ENCODE data around the gene TFAP2D. TPM values are rescaled to one million over a fixed set of nuclear protein-coding genes. Genes with fewer than 3 reads are reported as not detected.

Gene TFAP2D
- polyA plus RNA-seq, result not detected

DNA sequence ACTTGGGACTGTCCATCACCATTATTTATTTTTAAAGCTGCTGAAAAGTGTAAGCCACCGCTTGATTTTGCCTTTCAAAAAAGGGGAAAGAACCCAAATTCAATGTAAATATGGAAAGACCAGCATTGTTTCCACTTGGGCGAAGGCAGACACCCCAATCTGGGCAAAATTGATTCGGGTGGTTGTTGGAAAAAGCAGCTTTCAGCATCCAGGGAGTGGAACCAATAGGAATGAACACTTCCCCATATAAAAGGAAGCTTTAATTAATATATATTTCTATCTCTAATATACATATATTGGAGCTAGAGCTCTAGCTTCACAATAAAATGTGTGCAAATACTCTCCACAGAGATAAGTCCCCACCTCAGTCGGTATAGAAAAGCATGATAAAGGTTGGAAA is at the start of gene TFAP2D:
Gene TFAP2D (plus strand): TSS at position 301 of the 400 bp plus-strand sequence. CDS start 530 bp downstream, outside the sequence.
- Histone ChIP-seq H3K4me3 (ENCODE audit: low read depth in 1 of 2, low read length in 2 of 2) (no peak within 1 kb of the TSS), H3K27ac (ENCODE audit: low read depth in 2 of 2, low read length in 1 of 2) (no peak within 1 kb of the TSS), H3K4me1 (ENCODE audit: control insufficient read depth in 2 of 2, insufficient read depth in 2 of 2, low read length in 1 of 2) (no peaks in the 10 kb centered on the region), H3K9me3 (ENCODE audit: control insufficient read depth in 2 of 2, insufficient read depth in 1 of 2, low read depth in 1 of 2, low read length in 1 of 2) (peaks cover 0 to 4% of the 10 kb centered on the region in 2 donors), H3K27me3 (ENCODE audit: control insufficient read depth in 1 of 2, insufficient read depth in 2 of 2, low read length in 2 of 2) (peaks cover 14 to 22% of the 10 kb centered on the region in 2 donors), H3K36me3 (ENCODE audit: control insufficient read depth in 2 of 2, insufficient read depth in 2 of 2, low read length in 1 of 2) (no peaks in the 10 kb centered on the region)
- 5 to 7% methylated on average over 4 of the region's 4 CpGs for WGBS, 2 donors

DNA sequence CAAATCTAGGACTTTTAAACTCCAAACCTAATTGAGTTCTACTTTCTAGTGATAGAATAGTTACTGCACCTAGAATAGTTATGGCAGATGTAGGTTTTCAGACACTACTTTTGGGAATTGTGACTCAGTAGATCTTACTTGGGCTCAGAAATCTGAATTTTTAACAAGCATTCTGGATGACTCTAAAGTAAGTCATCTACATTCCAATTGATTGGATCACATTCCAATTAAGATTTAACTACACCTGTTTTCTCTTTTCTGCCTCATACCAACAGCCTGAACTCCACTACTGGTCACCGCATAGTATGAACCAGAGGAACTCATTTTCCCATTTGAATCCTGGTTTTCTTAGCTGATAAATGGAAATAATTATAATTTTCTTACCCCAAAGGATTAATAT is 49.5 kb upstream of the TFAP2D start:
- H3K4me1 ChIP-seq (ENCODE audit: control insufficient read depth in 2 of 2, insufficient read depth in 2 of 2, low read length in 1 of 2), result no peaks in the 10 kb centered on the region

DNA sequence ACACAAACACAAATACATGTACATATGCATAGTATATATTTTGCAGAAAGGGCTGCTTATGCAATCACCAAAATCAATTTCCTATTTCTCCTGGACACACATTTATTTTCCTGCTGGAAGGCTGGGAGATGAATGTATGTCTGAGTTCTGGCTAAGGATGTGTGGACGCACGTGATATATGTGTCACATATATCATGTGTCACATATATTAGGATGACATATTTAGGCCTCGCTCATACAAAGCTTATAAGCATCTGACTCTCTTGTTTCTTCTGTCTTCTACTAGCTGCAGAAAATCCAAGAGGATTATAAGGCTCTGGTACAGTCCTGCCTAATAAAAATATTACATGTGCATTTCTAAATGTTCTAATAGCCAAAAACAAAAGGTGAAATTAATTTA is 47.2 kb upstream of the TFAP2D start:
- 82 to 83% methylated on average over 3 of the region's 3 CpGs for WGBS, 2 donors
- no peaks in the 10 kb centered on the region for H3K36me3 ChIP-seq (ENCODE audit: control insufficient read depth in 2 of 2, insufficient read depth in 2 of 2, low read length in 1 of 2)
- H3K27ac ChIP-seq (ENCODE audit: low read depth in 2 of 2, low read length in 1 of 2), result no peak overlapping the region
- no peaks in the 10 kb centered on the region for H3K4me1 ChIP-seq (ENCODE audit: control insufficient read depth in 2 of 2, insufficient read depth in 2 of 2, low read length in 1 of 2)
- H3K27me3 ChIP-seq (ENCODE audit: control insufficient read depth in 1 of 2, insufficient read depth in 2 of 2, low read length in 2 of 2), result no peaks in the 10 kb centered on the region
- no peaks in the 10 kb centered on the region for H3K9me3 ChIP-seq (ENCODE audit: control insufficient read depth in 2 of 2, insufficient read depth in 1 of 2, low read depth in 1 of 2, low read length in 1 of 2)
- no peak overlapping the region for H3K4me3 ChIP-seq (ENCODE audit: low read depth in 1 of 2, low read length in 2 of 2)

More for the DNA sequence above, 49.5 kb upstream of the TFAP2D start:
- Histone ChIP-seq H3K27ac (ENCODE audit: low read depth in 2 of 2, low read length in 1 of 2) (no peak overlapping the region), H3K27me3 (ENCODE audit: control insufficient read depth in 1 of 2, insufficient read depth in 2 of 2, low read length in 2 of 2) (no peaks in the 10 kb centered on the region), H3K9me3 (ENCODE audit: control insufficient read depth in 2 of 2, insufficient read depth in 1 of 2, low read depth in 1 of 2, low read length in 1 of 2) (no peaks in the 10 kb centered on the region), H3K36me3 (ENCODE audit: control insufficient read depth in 2 of 2, insufficient read depth in 2 of 2, low read length in 1 of 2) (no peaks in the 10 kb centered on the region), H3K4me3 (ENCODE audit: low read depth in 1 of 2, low read length in 2 of 2) (no peak overlapping the region)
- 92 to 93% methylated on average over 1 of the region's 1 CpG for WGBS, 2 donors

DNA sequence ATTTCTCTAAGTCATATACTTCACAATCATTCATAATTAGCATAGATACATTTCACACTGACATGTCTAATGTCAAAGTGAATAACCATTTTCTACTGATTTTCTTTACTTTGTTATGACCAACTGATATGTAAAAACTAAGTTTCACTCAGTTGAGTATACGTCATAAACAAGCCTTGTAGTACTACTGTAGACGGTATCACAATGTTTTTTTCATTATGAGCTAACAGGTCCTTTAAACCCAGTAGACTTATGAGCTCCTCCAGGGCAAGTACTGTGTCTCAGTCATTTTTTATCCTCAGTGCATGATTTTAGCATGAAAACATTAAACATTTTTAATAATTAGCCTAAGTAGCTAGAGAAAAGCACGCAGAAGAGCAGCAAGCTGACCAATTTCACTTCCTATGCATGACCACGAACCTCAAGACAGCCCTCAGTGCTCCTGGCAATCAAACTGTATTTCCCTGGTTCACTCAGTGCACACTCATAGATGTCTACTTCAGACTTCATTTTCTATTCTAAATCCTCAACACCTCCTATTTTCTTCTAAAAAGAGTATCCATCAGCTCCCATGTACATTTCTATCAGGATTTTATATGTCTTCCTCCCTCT is 32.0 kb upstream of the TFAP2D start:
- 67 to 74% methylated on average over 4 of the region's 4 CpGs for WGBS, 2 donors

DNA sequence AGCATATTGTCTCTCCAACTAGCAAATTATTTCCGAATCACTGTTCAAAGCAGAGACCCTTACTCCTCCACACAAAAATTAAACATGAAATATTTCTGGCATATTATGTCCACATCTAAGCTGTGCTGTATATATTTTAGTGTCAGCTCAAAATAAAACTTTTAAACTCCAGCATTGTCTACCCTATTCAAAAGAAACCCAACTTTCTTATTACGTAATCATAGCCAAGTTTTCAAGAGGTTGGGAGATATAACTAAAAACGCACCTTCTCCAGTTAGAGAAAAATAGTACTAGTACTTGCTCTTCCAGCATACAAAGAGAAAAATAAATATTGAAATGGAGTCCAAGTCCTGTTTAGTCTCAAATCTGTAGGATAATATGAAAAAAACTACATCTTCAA is 24.1 kb upstream of the TFAP2D start:
- H3K4me1 ChIP-seq (ENCODE audit: control insufficient read depth in 2 of 2, insufficient read depth in 2 of 2, low read length in 1 of 2), result no peaks in the 10 kb centered on the region
- no peaks in the 10 kb centered on the region for H3K27me3 ChIP-seq (ENCODE audit: control insufficient read depth in 1 of 2, insufficient read depth in 2 of 2, low read length in 2 of 2)
- H3K4me3 ChIP-seq (ENCODE audit: low read depth in 1 of 2, low read length in 2 of 2), result no peak overlapping the region
- no peak overlapping the region for H3K27ac ChIP-seq (ENCODE audit: low read depth in 2 of 2, low read length in 1 of 2)
- H3K9me3 ChIP-seq (ENCODE audit: control insufficient read depth in 2 of 2, insufficient read depth in 1 of 2, low read depth in 1 of 2, low read length in 1 of 2), result no peaks in the 10 kb centered on the region
- H3K36me3 ChIP-seq (ENCODE audit: control insufficient read depth in 2 of 2, insufficient read depth in 2 of 2, low read length in 1 of 2), result no peaks in the 10 kb centered on the region
- WGBS, 2 donors, result 84 to 93% methylated on average over 3 of the region's 3 CpGs

More for the DNA sequence above, 32.0 kb upstream of the TFAP2D start:
- Histone ChIP-seq H3K36me3 (ENCODE audit: control insufficient read depth in 2 of 2, insufficient read depth in 2 of 2, low read length in 1 of 2) (no peaks in the 10 kb centered on the region), H3K4me1 (ENCODE audit: control insufficient read depth in 2 of 2, insufficient read depth in 2 of 2, low read length in 1 of 2) (no peaks in the 10 kb centered on the region), H3K4me3 (ENCODE audit: low read depth in 1 of 2, low read length in 2 of 2) (no peak overlapping the region), H3K27me3 (ENCODE audit: control insufficient read depth in 1 of 2, insufficient read depth in 2 of 2, low read length in 2 of 2) (no peaks in the 10 kb centered on the region), H3K27ac (ENCODE audit: low read depth in 2 of 2, low read length in 1 of 2) (no peak overlapping the region), H3K9me3 (ENCODE audit: control insufficient read depth in 2 of 2, insufficient read depth in 1 of 2, low read depth in 1 of 2, low read length in 1 of 2) (no peaks in the 10 kb centered on the region)

DNA sequence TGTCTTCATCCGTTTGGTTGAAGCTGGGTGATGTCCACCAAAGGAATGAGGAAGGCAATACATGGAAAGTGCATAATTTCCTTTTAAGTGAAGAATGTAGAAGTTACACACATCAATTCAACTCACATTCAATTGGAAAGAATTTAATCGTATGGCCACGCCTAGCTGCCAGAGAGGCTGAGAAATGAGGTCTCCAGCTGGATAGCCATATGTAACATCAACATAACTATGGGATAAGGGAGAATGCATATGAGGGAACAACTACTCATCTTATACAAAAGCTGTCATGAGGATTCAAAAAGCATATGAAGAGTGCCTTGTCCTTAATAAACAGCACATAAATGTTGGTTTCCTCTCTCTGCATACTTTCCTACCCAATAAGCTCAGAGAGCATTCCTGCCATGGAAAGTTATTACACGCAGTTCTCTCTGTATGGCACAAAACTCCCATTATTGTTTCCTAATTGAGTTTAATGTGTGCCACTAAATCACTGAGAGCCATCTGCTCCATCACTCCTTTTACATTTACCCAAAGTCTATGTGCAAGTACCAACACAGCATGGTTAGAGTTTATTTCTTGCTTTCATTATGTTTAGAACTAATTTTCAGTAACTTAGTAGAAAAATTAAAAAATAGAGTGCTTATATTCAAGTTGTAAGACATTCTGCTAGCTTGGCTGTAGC is 21.4 kb upstream of the TFAP2D start:
- H3K27ac ChIP-seq (ENCODE audit: low read depth in 2 of 2, low read length in 1 of 2), result no peak overlapping the region
- no peaks in the 10 kb centered on the region for H3K9me3 ChIP-seq (ENCODE audit: control insufficient read depth in 2 of 2, insufficient read depth in 1 of 2, low read depth in 1 of 2, low read length in 1 of 2)
- H3K4me3 ChIP-seq (ENCODE audit: low read depth in 1 of 2, low read length in 2 of 2), result no peak overlapping the region
- 65 to 74% methylated on average over 4 of the region's 4 CpGs for WGBS, 2 donors
- H3K36me3 ChIP-seq (ENCODE audit: control insufficient read depth in 2 of 2, insufficient read depth in 2 of 2, low read length in 1 of 2), result no peaks in the 10 kb centered on the region
- H3K4me1 ChIP-seq (ENCODE audit: control insufficient read depth in 2 of 2, insufficient read depth in 2 of 2, low read length in 1 of 2), result no peaks in the 10 kb centered on the region
- H3K27me3 ChIP-seq (ENCODE audit: control insufficient read depth in 1 of 2, insufficient read depth in 2 of 2, low read length in 2 of 2), result no peaks in the 10 kb centered on the region

DNA sequence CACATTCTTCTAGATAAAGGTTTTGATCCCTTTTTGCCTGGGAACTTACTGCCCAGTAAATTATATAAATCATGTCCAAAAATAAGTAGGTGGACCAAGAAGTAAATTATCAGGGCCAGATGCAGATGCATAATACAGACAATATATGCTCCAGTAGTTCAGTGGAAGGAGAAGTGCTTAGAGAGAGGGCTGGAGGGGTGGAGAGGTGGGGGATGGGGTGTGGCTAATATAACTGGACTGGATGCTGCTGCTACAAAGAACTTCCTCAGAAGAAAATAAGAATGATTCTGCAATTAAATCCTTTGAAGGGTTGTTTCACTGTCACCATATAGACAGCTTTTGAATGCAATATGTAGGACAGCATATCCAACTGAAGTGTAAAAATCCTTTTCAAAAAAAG is 14.8 kb upstream of the TFAP2D start:
- Histone ChIP-seq H3K36me3 (ENCODE audit: control insufficient read depth in 2 of 2, insufficient read depth in 2 of 2, low read length in 1 of 2) (no peaks in the 10 kb centered on the region), H3K27me3 (ENCODE audit: control insufficient read depth in 1 of 2, insufficient read depth in 2 of 2, low read length in 2 of 2) (no peaks in the 10 kb centered on the region), H3K4me1 (ENCODE audit: control insufficient read depth in 2 of 2, insufficient read depth in 2 of 2, low read length in 1 of 2) (no peaks in the 10 kb centered on the region), H3K9me3 (ENCODE audit: control insufficient read depth in 2 of 2, insufficient read depth in 1 of 2, low read depth in 1 of 2, low read length in 1 of 2) (no peaks in the 10 kb centered on the region), H3K27ac (ENCODE audit: low read depth in 2 of 2, low read length in 1 of 2) (no peak overlapping the region), H3K4me3 (ENCODE audit: low read depth in 1 of 2, low read length in 2 of 2) (no peak overlapping the region)

DNA sequence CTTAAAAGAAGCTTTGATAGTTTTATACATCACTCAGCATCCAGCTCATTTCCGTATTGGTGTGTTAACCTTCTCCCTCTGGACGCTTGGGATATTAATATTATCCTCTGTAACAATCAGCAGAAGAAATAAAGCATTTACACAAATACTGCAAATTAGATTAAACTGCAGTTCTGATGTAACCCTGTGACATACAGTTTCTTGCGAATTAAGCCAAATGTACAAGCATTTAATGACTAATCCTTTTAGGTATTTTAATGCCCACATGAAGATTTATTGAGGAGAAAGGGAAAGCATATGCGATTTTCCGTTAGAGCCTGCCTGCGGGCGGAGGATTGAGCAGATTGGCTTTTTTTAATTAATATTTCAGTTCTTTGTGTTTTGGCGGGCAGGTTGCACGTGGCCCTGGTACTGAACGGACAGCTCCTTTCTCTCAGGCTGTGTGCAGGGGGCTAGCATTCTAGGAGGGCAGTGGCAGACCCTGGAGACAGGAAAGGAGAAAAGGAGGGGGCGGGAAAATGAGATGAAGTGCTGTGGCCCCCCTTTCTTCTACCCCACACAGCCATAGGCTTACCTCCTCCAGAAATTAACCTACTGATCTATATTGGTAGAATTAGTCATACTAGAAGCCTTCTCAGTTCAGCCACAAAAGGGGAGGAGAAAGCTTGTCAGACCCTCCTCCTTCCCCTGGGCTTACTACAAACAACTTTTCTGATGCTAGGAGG is 14.1 kb upstream of the TFAP2D start:
- 21 to 23% methylated on average over 11 of the region's 11 CpGs for WGBS, 2 donors
- no peak overlapping the region for H3K27ac ChIP-seq (ENCODE audit: low read depth in 2 of 2, low read length in 1 of 2)
- no peaks in the 10 kb centered on the region for H3K27me3 ChIP-seq (ENCODE audit: control insufficient read depth in 1 of 2, insufficient read depth in 2 of 2, low read length in 2 of 2)
- H3K4me3 ChIP-seq (ENCODE audit: low read depth in 1 of 2, low read length in 2 of 2), result no peak overlapping the region
- H3K36me3 ChIP-seq (ENCODE audit: control insufficient read depth in 2 of 2, insufficient read depth in 2 of 2, low read length in 1 of 2), result no peaks in the 10 kb centered on the region
- no peaks in the 10 kb centered on the region for H3K9me3 ChIP-seq (ENCODE audit: control insufficient read depth in 2 of 2, insufficient read depth in 1 of 2, low read depth in 1 of 2, low read length in 1 of 2)
- H3K4me1 ChIP-seq (ENCODE audit: control insufficient read depth in 2 of 2, insufficient read depth in 2 of 2, low read length in 1 of 2), result no peaks in the 10 kb centered on the region

DNA sequence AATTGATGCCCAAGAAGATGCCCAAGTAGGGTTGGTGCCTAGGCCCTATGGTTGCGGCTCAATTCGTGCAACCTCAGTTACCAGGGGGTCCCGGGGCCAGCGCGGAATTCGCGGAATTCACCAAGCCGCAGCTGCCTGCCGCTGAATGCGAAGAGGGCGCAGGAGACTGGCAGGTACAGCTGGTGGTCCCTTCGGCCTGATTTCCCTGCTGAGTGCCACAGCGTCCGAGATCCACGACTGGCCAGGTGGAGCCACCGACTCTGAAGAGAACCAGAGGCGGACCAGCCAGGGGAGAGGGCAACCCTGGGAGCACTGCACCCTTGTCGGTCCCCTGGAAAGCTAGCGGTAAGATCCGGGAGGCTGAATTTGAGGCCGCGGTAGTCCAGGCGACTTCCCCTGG is 6.8 kb upstream of the TFAP2D start:
- WGBS, 2 donors, result 6 to 7% methylated on average over 23 of the region's 23 CpGs
- no peaks in the 10 kb centered on the region for H3K36me3 ChIP-seq (ENCODE audit: control insufficient read depth in 2 of 2, insufficient read depth in 2 of 2, low read length in 1 of 2)
- peaks cover 3 to 15% of the 10 kb centered on the region in 2 donors for H3K27me3 ChIP-seq (ENCODE audit: control insufficient read depth in 1 of 2, insufficient read depth in 2 of 2, low read length in 2 of 2)
- peaks cover 3 to 4% of the 10 kb centered on the region in 2 donors for H3K4me1 ChIP-seq (ENCODE audit: control insufficient read depth in 2 of 2, insufficient read depth in 2 of 2, low read length in 1 of 2)
- H3K9me3 ChIP-seq (ENCODE audit: control insufficient read depth in 2 of 2, insufficient read depth in 1 of 2, low read depth in 1 of 2, low read length in 1 of 2), result peaks cover 0 to 10% of the 10 kb centered on the region in 2 donors
- no peak overlapping the region for H3K4me3 ChIP-seq (ENCODE audit: low read depth in 1 of 2, low read length in 2 of 2)
- H3K27ac ChIP-seq (ENCODE audit: low read depth in 2 of 2, low read length in 1 of 2), result no peak overlapping the region

Measured in esophagus (tissue), 2 donors.